Loucy (cell line): ENCODE data around the gene ZNF556.

ENCODE experiments used
- EZH2phosphoT487 ChIP-seq: fragments of 200-600 bp; IDR thresholded peaks from 2 replicates; pipeline ENCODE4 v1.6.1; 2018; ENCODE audit warnings: antibody characterized with exemption, mild to moderate bottlenecking, moderate library complexity, borderline replicate concordance
- TF ChIP-seq, protein P1 (sequence below): fragments of 200-600 bp; sonication (generic); conservative IDR thresholded peaks from 2 replicates; pipeline ENCODE4 v1.5.1; 2014; ENCODE audit warnings: mild to moderate bottlenecking, antibody characterized with exemption, low read length

DNA sequence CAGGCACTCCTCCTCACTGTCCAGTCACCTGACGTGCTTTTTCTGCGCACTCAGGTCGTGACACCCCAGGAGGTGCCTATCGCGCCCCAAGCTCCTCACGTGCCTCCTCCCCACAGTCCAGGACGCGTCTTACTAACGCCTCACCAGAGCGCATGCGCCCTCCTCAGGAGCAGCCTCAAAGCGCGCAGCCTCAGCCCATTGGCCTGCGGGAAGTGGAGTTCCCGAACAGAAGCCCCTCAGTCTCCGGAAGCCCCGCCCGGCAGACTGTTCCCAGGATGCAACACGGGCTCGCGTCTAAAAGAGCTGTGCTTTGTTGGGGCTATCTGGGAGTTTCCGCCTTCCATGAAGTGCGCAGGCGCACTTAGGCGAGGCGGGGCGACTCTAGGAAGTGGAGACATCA, 8.3 kb upstream of the ZNF556 start:
- TF ChIP-seq, protein P1, sequence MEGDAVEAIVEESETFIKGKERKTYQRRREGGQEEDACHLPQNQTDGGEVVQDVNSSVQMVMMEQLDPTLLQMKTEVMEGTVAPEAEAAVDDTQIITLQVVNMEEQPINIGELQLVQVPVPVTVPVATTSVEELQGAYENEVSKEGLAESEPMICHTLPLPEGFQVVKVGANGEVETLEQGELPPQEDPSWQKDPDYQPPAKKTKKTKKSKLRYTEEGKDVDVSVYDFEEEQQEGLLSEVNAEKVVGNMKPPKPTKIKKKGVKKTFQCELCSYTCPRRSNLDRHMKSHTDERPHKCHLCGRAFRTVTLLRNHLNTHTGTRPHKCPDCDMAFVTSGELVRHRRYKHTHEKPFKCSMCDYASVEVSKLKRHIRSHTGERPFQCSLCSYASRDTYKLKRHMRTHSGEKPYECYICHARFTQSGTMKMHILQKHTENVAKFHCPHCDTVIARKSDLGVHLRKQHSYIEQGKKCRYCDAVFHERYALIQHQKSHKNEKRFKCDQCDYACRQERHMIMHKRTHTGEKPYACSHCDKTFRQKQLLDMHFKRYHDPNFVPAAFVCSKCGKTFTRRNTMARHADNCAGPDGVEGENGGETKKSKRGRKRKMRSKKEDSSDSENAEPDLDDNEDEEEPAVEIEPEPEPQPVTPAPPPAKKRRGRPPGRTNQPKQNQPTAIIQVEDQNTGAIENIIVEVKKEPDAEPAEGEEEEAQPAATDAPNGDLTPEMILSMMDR = no peak
- no peak for TF ChIP-seq EZH2phosphoT487
